Thymus (tissue), 11 donors: ENCODE results near the gene CPA4. TPM values are rescaled to one million over a fixed set of nuclear protein-coding genes. Genes with fewer than 3 reads are reported as not detected.
"Not testable (repeated sequence)": the region's sequence is repeated elsewhere in the genome, so short reads cannot be mapped to it uniquely, and the experiment has no call there.

Experiments used
- DNase-seq, 9 donors: peaks; one replicate each; pipeline ENCODE4 v3.0.0-alpha.2; 2013; ENCODE audit warnings: low spot score in 9 of 9, low read depth in 6 of 9, missing footprints in 1 of 9
- H3K27ac ChIP-seq, 2 donors: one replicate each; pipeline ENCODE4 v1.5.1; 2013; ENCODE audit warnings: control low read depth in 1 of 2, low read depth in 1 of 2, low read length in 1 of 2, mild to moderate bottlenecking in 1 of 2, moderate library complexity in 1 of 2
- H3K27me3 ChIP-seq, 2 donors: one replicate each; pipeline ENCODE4 v1.5.1; 2013; ENCODE audit warnings: low read length in 1 of 2; ENCODE audit not compliant: control insufficient read depth in 2 of 2, insufficient read depth in 1 of 2
- H3K36me3 ChIP-seq, 2 donors: one replicate each; pipeline ENCODE4 v1.5.1; 2013; ENCODE audit warnings: low read length in 1 of 2, mild to moderate bottlenecking in 1 of 2, moderate library complexity in 1 of 2; ENCODE audit not compliant: control insufficient read depth in 2 of 2, insufficient read depth in 2 of 2
- H3K4me1 ChIP-seq, 2 donors: one replicate each; pipeline ENCODE4 v1.5.1; 2013; ENCODE audit warnings: low read length in 2 of 2; ENCODE audit not compliant: control insufficient read depth in 2 of 2, insufficient read depth in 2 of 2
- H3K4me3 ChIP-seq, 2 donors: one replicate each; pipeline ENCODE4 v1.5.1; 2013; ENCODE audit warnings: low read length in 2 of 2, control low read depth in 1 of 2, mild to moderate bottlenecking in 1 of 2
- H3K9me3 ChIP-seq, 2 donors: one replicate each; pipeline ENCODE4 v1.5.1; 2013; ENCODE audit warnings: low read length in 1 of 2, mild to moderate bottlenecking in 1 of 2; ENCODE audit not compliant: control insufficient read depth in 2 of 2, insufficient read depth in 1 of 2
- WGBS: extraction: QIAGEN DNeasy Blood & Tissue Kit; methylation state at CpG from one replicate; pipeline ENCODE4 v1.1.7; 2013; 5-methylcytosine and 5-hydroxymethylcytosine counted together
- polyA plus RNA-seq: library from polyadenylated mRNA; stranded (reverse); fragments of 200-250 nt; gene quantifications from one replicate; pipeline ENCODE4 v1.2.3, GENCODE V29; 2013
- total RNA-seq: library from RNA; stranded (reverse); fragments of 120-200 nt; gene quantifications from one replicate; pipeline ENCODE4 v1.2.4, GENCODE V29; 2013
- donor health status: healthy.

Gene CPA4
- total and polyA plus RNA-seq, 2 donors: 0.96 to 0.99 TPM

- Histone ChIP-seq H3K4me3 (no peak overlapping the region), H3K27ac (no peak overlapping the region), H3K9me3 (peaks cover 0 to 7% of the 10 kb centered on the region in 2 donors), H3K27me3 (no peaks in the 10 kb centered on the region), H3K4me1 (peaks cover 0 to 19% of the 10 kb centered on the region in 2 donors), H3K36me3 (no peaks in the 10 kb centered on the region)
- no peak for DNase-seq
- 98% methylated on average over 5 of the region's 5 CpGs for WGBS
Observed at GRCh38 chr7:130303982-130304381, 11.0 kb downstream of the CPA4 start.

DNA sequence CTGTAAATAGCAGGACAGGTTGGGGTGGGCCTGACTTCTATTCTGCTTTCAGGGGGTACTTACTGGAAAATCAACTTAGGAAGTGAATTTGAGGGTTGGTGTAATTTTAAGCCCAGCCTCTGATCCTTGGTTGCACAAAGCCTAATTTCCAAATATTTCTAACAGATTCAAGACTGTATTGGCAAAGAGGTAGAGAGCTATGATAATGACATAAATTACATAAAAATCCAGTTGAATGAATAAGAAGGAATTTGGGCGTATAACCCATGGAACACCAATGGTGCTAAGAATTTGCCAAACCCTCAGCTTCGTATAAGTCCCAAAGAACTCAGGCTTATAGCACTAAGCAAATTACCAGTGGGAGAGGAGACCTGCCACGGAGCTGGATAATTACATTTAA, 11.9 kb downstream of the CPA4 start:
- no peak overlapping the region for H3K27ac ChIP-seq
- WGBS: 99% methylated on average over 3 of the region's 3 CpGs
- DNase-seq: no peak

DNA sequence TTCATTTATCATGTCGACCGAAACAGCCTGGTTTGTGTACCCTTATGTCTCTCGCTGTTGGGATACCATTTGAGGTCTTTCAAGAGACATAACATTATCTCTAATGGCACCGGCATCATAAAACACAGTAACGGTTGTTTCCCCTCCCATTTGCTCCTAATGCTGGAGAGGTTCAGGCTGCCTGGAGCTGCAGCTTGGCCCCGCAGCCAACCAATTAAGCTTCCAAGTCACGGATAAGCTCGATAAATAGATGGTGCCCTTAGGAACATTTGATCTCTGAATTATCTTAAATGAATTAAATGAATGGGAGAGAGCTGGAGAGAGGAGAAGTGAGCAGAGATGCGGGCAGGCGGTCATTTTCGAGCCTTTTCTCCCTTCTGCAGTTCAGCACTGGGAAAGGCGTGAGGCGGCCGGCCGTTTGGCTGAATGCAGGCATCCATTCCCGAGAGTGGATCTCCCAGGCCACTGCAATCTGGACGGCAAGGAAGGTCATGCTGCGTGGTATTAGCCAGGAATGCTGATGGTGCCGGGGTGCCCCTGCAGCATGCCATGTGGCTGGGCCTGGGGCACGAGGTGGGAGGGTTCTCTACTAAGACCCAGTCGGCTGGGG, 12.6 kb downstream of the CPA4 start:
- no peak for DNase-seq
- Histone ChIP-seq H3K9me3 (peaks cover 0 to 4% of the 10 kb centered on the region in 2 donors), H3K36me3 (no peaks in the 10 kb centered on the region), H3K27ac (no peak overlapping the region), H3K4me3 (no peak overlapping the region), H3K4me1 (peaks cover 0 to 20% of the 10 kb centered on the region in 2 donors), H3K27me3 (no peaks in the 10 kb centered on the region)
- 97% methylated on average over 21 of the region's 21 CpGs for WGBS

More for the DNA sequence above, 11.9 kb downstream of the CPA4 start:
- Histone ChIP-seq H3K9me3 (peaks cover 0 to 7% of the 10 kb centered on the region in 2 donors), H3K36me3 (no peaks in the 10 kb centered on the region), H3K4me1 (peaks cover 0 to 18% of the 10 kb centered on the region in 2 donors), H3K4me3 (no peak overlapping the region), H3K27me3 (no peaks in the 10 kb centered on the region)

DNA sequence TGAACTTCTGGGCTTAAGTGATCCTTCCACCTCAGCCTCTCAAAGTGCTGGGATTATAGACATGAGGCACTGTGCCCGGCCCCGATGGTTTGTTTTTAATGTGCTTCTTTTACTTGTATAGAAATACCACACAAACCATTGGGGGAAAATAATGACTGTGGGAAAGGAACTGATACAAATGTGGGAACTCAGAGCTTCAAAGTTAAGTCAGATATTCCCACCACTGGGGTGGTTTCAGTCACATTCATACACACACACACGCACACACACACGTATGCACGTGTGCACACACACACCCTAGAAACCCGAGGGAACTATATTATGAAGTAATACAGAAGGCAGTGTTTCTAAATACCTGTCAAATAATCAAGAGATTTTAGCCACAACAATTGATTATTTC, 17.0 kb downstream of the CPA4 start:
- peak overlapping the region in 1 of 2 donors; percentile 68 for H3K27ac ChIP-seq
- 16% methylated on average over 6 of the region's 6 CpGs for WGBS

GRCh38 chr7:130314305-130314704, 21.3 kb downstream of the CPA4 start:
- no peak for DNase-seq
- 97% methylated on average over 6 of the region's 6 CpGs for WGBS
- H3K27me3 ChIP-seq: no peaks in the 10 kb centered on the region
- peaks cover 4 to 20% of the 10 kb centered on the region in 2 donors for H3K4me1 ChIP-seq
- no peak overlapping the region for H3K4me3 ChIP-seq
- no peaks in the 10 kb centered on the region for H3K9me3 ChIP-seq
- no peak overlapping the region for H3K27ac ChIP-seq
- H3K36me3 ChIP-seq: no peaks in the 10 kb centered on the region

More for the DNA sequence above, 17.0 kb downstream of the CPA4 start:
- Histone ChIP-seq H3K36me3 (no peaks in the 10 kb centered on the region), H3K27me3 (no peaks in the 10 kb centered on the region), H3K4me1 (peaks cover 4 to 28% of the 10 kb centered on the region in 2 donors), H3K4me3 (no peak overlapping the region), H3K9me3 (no peaks in the 10 kb centered on the region)
- DNase-seq: no peak

- no peaks in the 10 kb centered on the region for H3K27me3 ChIP-seq
- no peak overlapping the region for H3K27ac ChIP-seq
- no peak for DNase-seq
- no peak overlapping the region for H3K4me3 ChIP-seq
- no peaks in the 10 kb centered on the region for H3K36me3 ChIP-seq
- 100% methylated on average over 1 of the region's 1 CpG for WGBS
- H3K4me1 ChIP-seq: no peaks in the 10 kb centered on the region
- H3K9me3 ChIP-seq: no peaks in the 10 kb centered on the region
Observed at GRCh38 chr7:130319541-130319940, 26.6 kb downstream of the CPA4 start.

- WGBS: 94% methylated on average over 3 of the region's 3 CpGs
- H3K4me3 ChIP-seq, DNase-seq, H3K27me3 ChIP-seq, H3K4me1 ChIP-seq, H3K27ac ChIP-seq, H3K9me3 ChIP-seq, H3K36me3 ChIP-seq: not testable (repeated sequence)
Observed at GRCh38 chr7:130321542-130322229, 28.7 kb downstream of the CPA4 start.

DNA sequence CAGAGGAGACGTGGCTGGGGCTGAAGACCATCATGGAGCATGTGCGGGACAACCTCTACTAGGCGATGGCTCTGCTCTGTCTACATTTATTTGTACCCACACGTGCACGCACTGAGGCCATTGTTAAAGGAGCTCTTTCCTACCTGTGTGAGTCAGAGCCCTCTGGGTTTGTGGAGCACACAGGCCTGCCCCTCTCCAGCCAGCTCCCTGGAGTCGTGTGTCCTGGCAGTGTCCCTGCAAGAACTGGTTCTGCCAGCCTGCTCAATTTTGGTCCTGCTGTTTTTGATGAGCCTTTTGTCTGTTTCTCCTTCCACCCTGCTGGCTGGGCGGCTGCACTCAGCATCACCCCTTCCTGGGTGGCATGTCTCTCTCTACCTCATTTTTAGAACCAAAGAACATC, 29.7 kb downstream of the CPA4 start:
- H3K27me3 ChIP-seq: no peaks in the 10 kb centered on the region
- H3K4me3 ChIP-seq: no peak overlapping the region
- H3K4me1 ChIP-seq: no peaks in the 10 kb centered on the region
- 96% methylated on average over 7 of the region's 7 CpGs for WGBS
- no peak for DNase-seq
- H3K9me3 ChIP-seq: no peaks in the 10 kb centered on the region
- no peak overlapping the region for H3K27ac ChIP-seq
- H3K36me3 ChIP-seq: no peaks in the 10 kb centered on the region

DNA sequence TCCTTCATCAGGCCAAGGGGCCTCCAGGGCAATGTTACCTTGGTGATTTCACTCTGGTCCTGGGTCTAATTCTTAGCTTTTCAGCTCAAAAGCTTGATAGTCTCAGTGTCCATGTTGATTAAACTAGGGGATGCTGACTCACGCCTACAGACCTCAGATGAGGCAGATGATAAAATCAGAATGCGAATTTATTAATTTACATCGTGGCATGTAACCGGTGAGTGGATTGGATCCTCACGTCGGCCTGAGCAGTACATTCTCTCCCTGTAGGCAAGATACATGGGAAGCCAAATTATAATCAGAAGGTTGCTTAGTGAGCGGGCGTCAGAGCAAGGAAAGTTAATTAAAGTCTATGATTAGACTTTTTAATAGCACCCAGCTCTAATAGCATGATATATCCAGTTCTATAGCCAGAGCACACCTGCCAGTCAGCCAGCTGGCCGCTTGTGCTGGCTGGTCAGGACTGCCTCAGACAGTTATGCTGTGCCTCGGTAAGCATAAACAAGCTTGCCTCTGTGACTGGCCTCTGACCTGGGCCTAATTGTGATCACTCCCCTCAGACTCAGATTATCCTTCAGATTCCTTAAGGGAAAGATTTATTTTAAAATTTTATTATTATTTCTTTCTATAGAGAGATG, 31.5 kb downstream of the CPA4 start:
- Histone ChIP-seq H3K27ac (no peak overlapping the region), H3K36me3 (no peaks in the 10 kb centered on the region), H3K27me3 (no peaks in the 10 kb centered on the region), H3K9me3 (no peaks in the 10 kb centered on the region), H3K4me3 (no peak overlapping the region), H3K4me1 (no peaks in the 10 kb centered on the region)
- no peak for DNase-seq
- WGBS: 97% methylated on average over 10 of the region's 10 CpGs
